Right lobe of liver (tissue), 6 donors: ENCODE results near the gene CDC42BPG. TPM values are rescaled to one million over a fixed set of nuclear protein-coding genes. Genes with fewer than 3 reads are reported as not detected.

Experiments used
- ATAC-seq, 4 donors: fragments of 200-7000 bp; cut with Tn5 transposase; one replicate each; pipeline ENCODE4 v1.9.1; 2020; ENCODE audit warnings: mild to moderate bottlenecking in 4 of 4, moderate library complexity in 4 of 4
- DNase-seq, 3 donors: peaks; one replicate each; pipeline ENCODE4 v3.0.0-alpha.2; 2020
- H3K27ac ChIP-seq, 3 donors: fragments of 200-600 bp; one replicate each; pipeline ENCODE4 v1.8.0; 2022
- H3K27me3 ChIP-seq, 2 donors: fragments of 200-600 bp; one replicate each; pipeline ENCODE4 v1.8.0; 2022
- H3K36me3 ChIP-seq, 4 donors: fragments of 200-600 bp; sonication (generic) in 1 of 4; one replicate each; pipeline versions ENCODE4 v1.5.1 to v1.8.0; 2017 to 2022; ENCODE audit warnings: control low read depth in 1 of 4
- H3K4me1 ChIP-seq, 4 donors: fragments of 200-600 bp; sonication (generic) in 1 of 4; one replicate each; pipeline versions ENCODE4 v1.5.1 to v1.8.0; 2017 to 2022; ENCODE audit warnings: control low read depth in 1 of 4
- H3K4me3 ChIP-seq, 3 donors: fragments of 200-600 bp; one replicate each; pipeline ENCODE4 v1.8.0; 2022
- H3K9me3 ChIP-seq, 4 donors: fragments of 200-600 bp; sonication (generic) in 1 of 4; one replicate each; pipeline versions ENCODE4 v1.5.1 to v1.8.0; 2017 to 2022; ENCODE audit warnings: control low read depth in 1 of 4
- CTCF ChIP-seq, 4 donors: fragments of 200-600 bp in 3 of 4; fragments of 450-650 bp in 1 of 4; IDR thresholded peaks; one replicate each; pipeline versions ENCODE4 v1.5.1 to v1.8.0; 2016 to 2022; ENCODE audit warnings: antibody characterized with exemption in 4 of 4, mild to moderate bottlenecking in 2 of 4
- POLR2A ChIP-seq: fragments of 450-650 bp; IDR thresholded peaks from one replicate; pipeline ENCODE4 v1.6.1; 2017; ENCODE audit warnings: antibody characterized with exemption, mild to moderate bottlenecking
- WGBS: methylation state at CpG from one replicate; pipeline ENCODE4 v1.1.6; 2018; ENCODE audit warnings: low coverage, low lambda C conversion rate; ENCODE audit not compliant: insufficient coverage; ENCODE audit errors: missing lambda C conversion rate; 5-methylcytosine and 5-hydroxymethylcytosine counted together
- intact Hi-C, 2 donors: fragments of 100-400 bp; cut with DNase I; formaldehyde crosslinking; loops; one replicate each; pipeline versions ENCODE4 v1.11.2 to v1.14.1; 2022
- total RNA-seq, 6 experiments: library from RNA; depleted of rRNA in 2 of 6; stranded (reverse); fragments of >200 nt in 2 of 6; fragmentation: NEBNext Ultra II Directional in 3 of 6; extraction: Animal tissue kit (Norgen Biotek cat#: 25700) in 3 of 6; gene quantifications; one replicate each; pipeline versions ENCODE4 v1.1.0 to v1.2.4, GENCODE V29; 2016 to 2023
- donor health status: DM: no; HTN: yes; CAD: no.
- donor health status: DM: no; HTN: no; CAD: no.
- donor health status: DM: no; HTN: no; CAD: no.
- donor health status: DM: no; HTN: yes; CAD: no.
- donor health status: DM: no; HTN: yes; CAD: no.

The CDC42BPG gene
- total RNA-seq, 6 experiments from 2014 or later: 0.63 to 1.1 (median 0.99) TPM

GRCh38 chr11:64837887-64838351 is 6.5 kb downstream of the CDC42BPG start:
- TF ChIP-seq CTCF (IDR thresholded peaks at IDR 0.05): no peak
- no peak for TF ChIP-seq POLR2A
- WGBS: no CpG with 5 or more reads among the region's 10 CpGs

GRCh38 chr11:64836448-64837072 is 7.9 kb downstream of the CDC42BPG start:
- intact Hi-C loops: loop anchor here in 1 of 2 donors (5.0 kb wide), 1 partner anchor 44 kb away; no protein-coding TSS in a partner anchor
- WGBS: no CpG with 5 or more reads among the region's 16 CpGs
- Histone ChIP-seq H3K4me1 (no peaks in the 10 kb centered on the region), H3K27me3 (no peaks in the 10 kb centered on the region), H3K4me3 (no peak overlapping the region), H3K9me3 (no peaks in the 10 kb centered on the region), H3K36me3 (no peaks in the 10 kb centered on the region), H3K27ac (no peak overlapping the region)
- no peak for ATAC-seq
- no peak for DNase-seq
- TF ChIP-seq CTCF (IDR thresholded peaks at IDR 0.05) (no peak), POLR2A (no peak)

More at GRCh38 chr11:64837887-64838351, 6.5 kb downstream of the CDC42BPG start:
- Histone ChIP-seq H3K27me3 (no peaks in the 10 kb centered on the region), H3K36me3 (no peaks in the 10 kb centered on the region), H3K9me3 (no peaks in the 10 kb centered on the region), H3K27ac (no peak overlapping the region), H3K4me3 (no peak overlapping the region), H3K4me1 (no peaks in the 10 kb centered on the region)
- intact Hi-C loops: loop anchor here in 1 of 2 donors (5.0 kb wide), 1 partner anchor 46 kb away; no protein-coding TSS in a partner anchor
- DNase-seq (no peak), ATAC-seq (no peak)

GRCh38 chr11:64835616-64836447 is 8.6 kb downstream of the CDC42BPG start:
- Histone ChIP-seq H3K36me3 (no peaks in the 10 kb centered on the region), H3K4me3 (no peak overlapping the region), H3K4me1 (no peaks in the 10 kb centered on the region), H3K27me3 (no peaks in the 10 kb centered on the region), H3K9me3 (no peaks in the 10 kb centered on the region), H3K27ac (no peak overlapping the region)
- TF ChIP-seq POLR2A (no peak), CTCF (IDR thresholded peaks at IDR 0.05) (no peak)
- no CpG with 5 or more reads among the region's 17 CpGs for whole genome bisulfite sequencing
- DNase-seq (no peak), ATAC-seq (no peak)
- intact Hi-C loops: loop anchor here in 1 of 2 donors (5.0 kb wide), 1 partner anchor 44 kb away; no protein-coding TSS in a partner anchor

GRCh38 chr11:64834723-64835615 is 9.5 kb downstream of the CDC42BPG start:
- TF ChIP-seq CTCF (IDR thresholded peaks at IDR 0.05) (no peak), POLR2A (no peak)
- no peaks in the 10 kb centered on the region for H3K4me1 ChIP-seq
- intact Hi-C loops: loop anchor here in 1 of 2 donors (5.0 kb wide), 1 partner anchor 43 kb away; no protein-coding TSS in a partner anchor
- H3K36me3 ChIP-seq: no peaks in the 10 kb centered on the region
- H3K27me3 ChIP-seq: no peaks in the 10 kb centered on the region
- DNase-seq (no peak), ATAC-seq (no peak)
- no peak overlapping the region for H3K4me3 ChIP-seq
- no peaks in the 10 kb centered on the region for H3K9me3 ChIP-seq
- no peak overlapping the region for H3K27ac ChIP-seq
- WGBS: 86% methylated on average over 10 of the region's 29 CpGs
